IPS DF 4.7 (cell line): ENCODE results near the gene NRDE2.
"Not testable (repeated sequence)": the region's sequence is repeated elsewhere in the genome, so short reads cannot be mapped to it uniquely, and the experiment has no call there.

ENCODE experiments used
- DNase-seq: peaks from one replicate; pipeline ENCODE4 v3.0.0-alpha.2; 2013; ENCODE audit warnings: low spot score; ENCODE audit errors: extremely low read depth

Gene NRDE2

GRCh38 chr14:90274808-90275457, 56.8 kb downstream of the NRDE2 start:
- DNase-seq: no peak

- no peak for DNase-seq
These were observed 57.7 kb downstream of the NRDE2 start for GRCh38 chr14:90274019-90274418.

GRCh38 chr14:90273532-90273931, 58.2 kb downstream of the NRDE2 start:
- DNase-seq: no peak

- DNase-seq: no peak
These were observed 59.2 kb downstream of the NRDE2 start for GRCh38 chr14:90272523-90272922.

GRCh38 chr14:90268420-90268819, 63.3 kb downstream of the NRDE2 start:
- DNase-seq: no peak

GRCh38 chr14:90266441-90267154, 65.1 kb downstream of the NRDE2 start:
- no peak for DNase-seq

GRCh38 chr14:90263748-90264449, 67.8 kb downstream of the NRDE2 start:
- DNase-seq: no peak

- DNase-seq: peak; percentile 49
These were observed 75.2 kb downstream of the NRDE2 start, which contains the start of gene PSMC1 for GRCh38 chr14:90256354-90257131. Gene PSMC1, plus strand, starts transcription at chr14:90256553. Its CDS starts 45 bp downstream, at chr14:90256598.

GRCh38 chr14:90255871-90256270, 75.9 kb downstream of the NRDE2 start:
- DNase-seq: no peak

- no peak for DNase-seq
These were observed 77.9 kb downstream of the NRDE2 start for GRCh38 chr14:90253826-90254225.

- DNase-seq: no peak
These were observed 83.1 kb downstream of the NRDE2 start for GRCh38 chr14:90248594-90248993.

GRCh38 chr14:90247441-90247840, 84.3 kb downstream of the NRDE2 start:
- DNase-seq: not testable (repeated sequence)

- no peak for DNase-seq
These were observed 84.8 kb downstream of the NRDE2 start for GRCh38 chr14:90246936-90247335.

GRCh38 chr14:90242444-90242843, 89.3 kb downstream of the NRDE2 start:
- DNase-seq: no peak

- DNase-seq: no peak
These were observed 92.6 kb downstream of the NRDE2 start for GRCh38 chr14:90239139-90239538.

GRCh38 chr14:90235179-90235976, 96.4 kb downstream of the NRDE2 start:
- peak; percentile 19 for DNase-seq

- not testable (repeated sequence) for DNase-seq
These were observed 101.8 kb downstream of the NRDE2 start for GRCh38 chr14:90229942-90230341.

- no peak for DNase-seq
These were observed 103.3 kb downstream of the NRDE2 start for GRCh38 chr14:90228478-90228877.
